ENCODE data around the gene RSRP1. TPM values are rescaled to one million over a fixed set of nuclear protein-coding genes. Genes with fewer than 3 reads are reported as not detected.

The RSRP1 gene
- total RNA-seq, 1 experiment from 2014 or later = 55.1 TPM

DNA sequence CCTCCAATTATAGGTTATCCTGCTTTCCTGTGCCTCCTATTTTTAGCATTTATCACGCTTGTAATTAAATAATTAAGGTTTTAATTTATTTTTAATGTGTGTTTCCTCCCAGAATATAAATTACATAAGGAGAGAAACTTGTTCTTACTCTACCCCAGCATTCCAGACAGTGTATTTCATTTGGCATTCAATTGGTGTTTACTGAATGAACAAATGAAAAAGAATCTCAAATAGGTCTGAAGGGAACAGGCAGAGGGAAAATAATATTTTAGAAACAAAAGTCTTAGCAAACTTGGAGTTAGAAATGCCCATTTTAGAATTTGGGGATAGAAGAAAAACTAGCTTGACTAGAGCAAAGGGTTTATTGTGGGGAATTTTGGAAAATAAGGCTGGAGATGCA lies 9.9 kb upstream of the RSRP1 start:
- H3K4me1 Mint-ChIP-seq = peaks cover 25% of the 10 kb centered on the region in 2 experiments
- H3K23me2 ChIP-seq (ENCODE audit: insufficient read length, low read depth, low read length, poor library complexity, severe bottlenecking) = no peaks in the 10 kb centered on the region
- H2BK5ac ChIP-seq (ENCODE audit: insufficient read length, low read length) = no peak overlapping the region
- H2BK20ac ChIP-seq (ENCODE audit: low read depth, low read length, poor library complexity, severe bottlenecking) = no peak overlapping the region
- no peaks in the 10 kb centered on the region for H3K79me2 ChIP-seq (ENCODE audit: insufficient read depth, low read length)
- H3K18ac ChIP-seq (ENCODE audit: insufficient read length, low read depth, low read length) = no peak overlapping the region
- H3K4me1 ChIP-seq (ENCODE audit: insufficient read depth, low read length) = peaks cover 3% of the 10 kb centered on the region; the same call in 1 of the 2 replicates
- no peak for DNase-seq
- peaks cover 0 to 2% (median 0%) of the 10 kb centered on the region in 3 experiments; a peak in 2 of 7 replicates for H3K36me3 Mint-ChIP-seq (ENCODE audit: insufficient read depth in 1 of 3, low read depth in 3 of 3)
- H3K9me3 ChIP-seq (ENCODE audit: control insufficient read depth, low read depth, low read length) = no peaks in the 10 kb centered on the region
- no peak overlapping the region for H3K27ac ChIP-seq (ENCODE audit: insufficient read length, low read depth, low read length)
- no peaks in the 10 kb centered on the region for H4K20me1 ChIP-seq (ENCODE audit: control insufficient read depth, insufficient read depth, insufficient read length)
- H2AFZ ChIP-seq (ENCODE audit: low read length) = no peak overlapping the region
- no peak overlapping the region for H3K56ac ChIP-seq (ENCODE audit: insufficient read length, low read depth, low read length)
- H2BK15ac ChIP-seq (ENCODE audit: low read depth, low read length) = no peak overlapping the region
- H3T11ph ChIP-seq (ENCODE audit: low read length) = no peak overlapping the region
- H3K4me3 Mint-ChIP-seq = no peak overlapping the region
- H3K27me3 ChIP-seq (ENCODE audit: insufficient read depth, low read length) = no peaks in the 10 kb centered on the region
- no peak overlapping the region for H3K27ac Mint-ChIP-seq
- no peaks in the 10 kb centered on the region for H3K79me1 ChIP-seq (ENCODE audit: insufficient read depth, low read depth, low read length, poor library complexity, severe bottlenecking)
- H3K23ac ChIP-seq (ENCODE audit: insufficient read length, low read depth, low read length) = no peak overlapping the region
- H3K4ac ChIP-seq (ENCODE audit: low read depth, low read length) = no peak overlapping the region
- no peaks in the 10 kb centered on the region for H3K27me3 Mint-ChIP-seq (ENCODE audit: low read depth)
- H3K4me2 ChIP-seq (ENCODE audit: insufficient read depth, insufficient read length, low read length) = no peak overlapping the region
- WGBS (ENCODE audit: extremely low coverage, insufficient read length, low lambda C conversion rate) = no CpG with 5 or more reads among the region's 1 CpG
- no peak overlapping the region for H2BK12ac ChIP-seq (ENCODE audit: insufficient read length, low read depth, low read length)
- no peak overlapping the region for H4K5ac ChIP-seq (ENCODE audit: insufficient read length, low read depth, low read length)
- H2AK5ac ChIP-seq (ENCODE audit: insufficient read length, low read length) = no peak overlapping the region
- no peak for TF ChIP-seq CTCF (conservative IDR thresholded peaks at IDR 0.05)
- H4K8ac ChIP-seq (replicated peaks; ENCODE audit: insufficient read length, low read depth, low read length) = no peak overlapping the region
- no peak overlapping the region for H2BK120ac ChIP-seq (ENCODE audit: low read depth, low read length, poor library complexity, severe bottlenecking)
- no peak overlapping the region for H4K91ac ChIP-seq (ENCODE audit: insufficient read length, low read depth, low read length)
- H3K9ac ChIP-seq (ENCODE audit: extremely low read depth, insufficient read length, low read length) = no peak overlapping the region
- no peaks in the 10 kb centered on the region for H3K9me3 Mint-ChIP-seq
- H3K14ac ChIP-seq (ENCODE audit: insufficient read depth, low read length) = no peak overlapping the region
